Astrocyte of the spinal cord (primary cell): Measurements from ENCODE around the gene DYRK1A.

Experiments used
- DNase-seq: peaks from one replicate; pipeline ENCODE4 v3.0.0; 2011; ENCODE audit warnings: low read depth, low spot score
- H3K4me3 ChIP-seq: 2 replicates; pipeline ENCODE4 v1.5.1; 2011; ENCODE audit warnings: low read depth, mild to moderate bottlenecking, low read length, moderate library complexity
- in situ Hi-C: cut with HindIII; loops from 2 replicates; pipeline ENCODE4 v1.10.0; 2017; ENCODE audit warnings: low sequenced_read_pairs
- TF ChIP-seq, protein P1 (sequence below): IDR thresholded peaks from 2 replicates; pipeline ENCODE4 v1.5.1; 2012; ENCODE audit warnings: low read depth, mild to moderate bottlenecking, low read length, inconsistent platforms

Gene DYRK1A

DNA sequence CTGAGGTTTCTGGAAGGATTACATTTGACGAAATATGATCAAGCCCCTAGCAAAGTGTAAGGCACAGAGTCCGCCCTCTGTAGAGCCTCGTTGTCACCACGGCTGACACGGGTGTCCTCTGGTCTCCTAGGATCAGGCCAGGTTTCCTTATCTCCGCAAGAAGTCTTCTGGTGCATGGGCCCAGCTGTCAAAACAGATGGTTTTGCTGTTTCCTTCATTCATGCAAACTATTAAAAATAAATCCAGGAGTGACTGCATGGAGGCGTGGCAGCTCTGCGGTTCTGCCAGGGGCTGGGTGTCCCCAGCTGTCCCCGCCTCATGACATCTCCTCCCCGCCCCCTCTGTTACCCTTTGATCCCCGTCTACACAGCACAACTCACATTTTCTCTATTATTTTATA, 209.0 kb downstream of the DYRK1A start:
- H3K4me3 ChIP-seq = no peak overlapping the region
- in situ Hi-C loops = no loop called here
- DNase-seq = no peak
- TF ChIP-seq, protein P1, sequence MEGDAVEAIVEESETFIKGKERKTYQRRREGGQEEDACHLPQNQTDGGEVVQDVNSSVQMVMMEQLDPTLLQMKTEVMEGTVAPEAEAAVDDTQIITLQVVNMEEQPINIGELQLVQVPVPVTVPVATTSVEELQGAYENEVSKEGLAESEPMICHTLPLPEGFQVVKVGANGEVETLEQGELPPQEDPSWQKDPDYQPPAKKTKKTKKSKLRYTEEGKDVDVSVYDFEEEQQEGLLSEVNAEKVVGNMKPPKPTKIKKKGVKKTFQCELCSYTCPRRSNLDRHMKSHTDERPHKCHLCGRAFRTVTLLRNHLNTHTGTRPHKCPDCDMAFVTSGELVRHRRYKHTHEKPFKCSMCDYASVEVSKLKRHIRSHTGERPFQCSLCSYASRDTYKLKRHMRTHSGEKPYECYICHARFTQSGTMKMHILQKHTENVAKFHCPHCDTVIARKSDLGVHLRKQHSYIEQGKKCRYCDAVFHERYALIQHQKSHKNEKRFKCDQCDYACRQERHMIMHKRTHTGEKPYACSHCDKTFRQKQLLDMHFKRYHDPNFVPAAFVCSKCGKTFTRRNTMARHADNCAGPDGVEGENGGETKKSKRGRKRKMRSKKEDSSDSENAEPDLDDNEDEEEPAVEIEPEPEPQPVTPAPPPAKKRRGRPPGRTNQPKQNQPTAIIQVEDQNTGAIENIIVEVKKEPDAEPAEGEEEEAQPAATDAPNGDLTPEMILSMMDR = no peak
